Ovary (tissue), 3 donors: ENCODE measurements around the gene ACTL10.

Source experiments
- CTCF ChIP-seq, 3 donors: fragments of 450-650 bp in 2 of 3; fragments of 200-600 bp in 1 of 3; IDR thresholded peaks; one replicate each; pipeline versions ENCODE4 v1.5.1 to v1.8.0; 2016 to 2022; ENCODE audit warnings: antibody characterized with exemption in 3 of 3, mild to moderate bottlenecking in 1 of 3
- POLR2A ChIP-seq: fragments of 450-650 bp; IDR thresholded peaks from one replicate; pipeline ENCODE4 v1.6.1; 2017; ENCODE audit warnings: antibody characterized with exemption, mild to moderate bottlenecking, moderate library complexity
- donor health status: DM: no; HTN: no; CAD: no.

GRCh38 chr20:33674294-33675135 lies 7.8 kb downstream of the ACTL10 start, which contains the start of gene NECAB3:
- TF ChIP-seq CTCF (IDR thresholded peaks at IDR 0.05) (peak in 1 of 3 donors; percentile 10), POLR2A (peak; percentile 66)
